ENCODE data around the gene RGS2.

The RGS2 gene

GRCh38 chr1:192797143-192797542, 11.7 kb upstream of the RGS2 start:
- DNase-seq, result no peak

GRCh38 chr1:192797891-192798290, 10.9 kb upstream of the RGS2 start:
- no peak for DNase-seq

- no peak for DNase-seq
Observed at GRCh38 chr1:192801451-192801850, 7.4 kb upstream of the RGS2 start.

- DNase-seq, result no peak
Observed at GRCh38 chr1:192802406-192802805, 6.4 kb upstream of the RGS2 start.

GRCh38 chr1:192803501-192803900, 5.3 kb upstream of the RGS2 start:
- no peak for DNase-seq

- peak; percentile 14 for DNase-seq
Observed at GRCh38 chr1:192805832-192806323, 3.0 kb upstream of the RGS2 start.

- peak; percentile 24 for DNase-seq
Observed at GRCh38 chr1:192807211-192808162, 1.4 kb upstream of the RGS2 start.

GRCh38 chr1:192808163-192808517, 699 bp upstream of the RGS2 start:
- no peak for DNase-seq

GRCh38 chr1:192809307-192810252, 741 bp downstream of the RGS2 start:
- DNase-seq, result peak; percentile 64

- DNase-seq, result peak; percentile 2
Observed at GRCh38 chr1:192810253-192810880, 1.5 kb downstream of the RGS2 start.

- DNase-seq, result no peak
Observed at GRCh38 chr1:192811006-192811405, 2.2 kb downstream of the RGS2 start.

- DNase-seq, result no peak
Observed at GRCh38 chr1:192811594-192812239, 2.9 kb downstream of the RGS2 start.

GRCh38 chr1:192812420-192813209, 3.8 kb downstream of the RGS2 start:
- DNase-seq, result no peak

- DNase-seq, result no peak
Observed at GRCh38 chr1:192814805-192815204, 6.0 kb downstream of the RGS2 start.

- no peak for DNase-seq
Observed at GRCh38 chr1:192817246-192817645, 8.4 kb downstream of the RGS2 start.

- no peak for DNase-seq
Observed at GRCh38 chr1:192821296-192821695, 12.5 kb downstream of the RGS2 start.

GRCh38 chr1:192824511-192824910, 15.7 kb downstream of the RGS2 start:
- DNase-seq, result no peak

- DNase-seq, result no peak
Observed at GRCh38 chr1:192826791-192827546, 18.1 kb downstream of the RGS2 start.

GRCh38 chr1:192830595-192831246, 21.9 kb downstream of the RGS2 start:
- no peak for DNase-seq

GRCh38 chr1:192831706-192832355, 23.0 kb downstream of the RGS2 start:
- DNase-seq, result no peak
